AG10803 (cell line): ENCODE measurements around the gene OVCA2.

Source experiments
- DNase-seq: peaks from one replicate; pipeline ENCODE4 v3.0.0; 2010; ENCODE audit warnings: low read depth
- H3K4me3 ChIP-seq: 2 replicates; pipeline ENCODE4 v1.5.1; 2011; ENCODE audit warnings: mild to moderate bottlenecking, low read length, control low read depth
- TF ChIP-seq, protein P1 (sequence below): conservative IDR thresholded peaks from 2 replicates; pipeline ENCODE4 v1.5.1; 2011; ENCODE audit warnings: mild to moderate bottlenecking, low read length, control low read depth, inconsistent platforms

OVCA2 gene

DNA sequence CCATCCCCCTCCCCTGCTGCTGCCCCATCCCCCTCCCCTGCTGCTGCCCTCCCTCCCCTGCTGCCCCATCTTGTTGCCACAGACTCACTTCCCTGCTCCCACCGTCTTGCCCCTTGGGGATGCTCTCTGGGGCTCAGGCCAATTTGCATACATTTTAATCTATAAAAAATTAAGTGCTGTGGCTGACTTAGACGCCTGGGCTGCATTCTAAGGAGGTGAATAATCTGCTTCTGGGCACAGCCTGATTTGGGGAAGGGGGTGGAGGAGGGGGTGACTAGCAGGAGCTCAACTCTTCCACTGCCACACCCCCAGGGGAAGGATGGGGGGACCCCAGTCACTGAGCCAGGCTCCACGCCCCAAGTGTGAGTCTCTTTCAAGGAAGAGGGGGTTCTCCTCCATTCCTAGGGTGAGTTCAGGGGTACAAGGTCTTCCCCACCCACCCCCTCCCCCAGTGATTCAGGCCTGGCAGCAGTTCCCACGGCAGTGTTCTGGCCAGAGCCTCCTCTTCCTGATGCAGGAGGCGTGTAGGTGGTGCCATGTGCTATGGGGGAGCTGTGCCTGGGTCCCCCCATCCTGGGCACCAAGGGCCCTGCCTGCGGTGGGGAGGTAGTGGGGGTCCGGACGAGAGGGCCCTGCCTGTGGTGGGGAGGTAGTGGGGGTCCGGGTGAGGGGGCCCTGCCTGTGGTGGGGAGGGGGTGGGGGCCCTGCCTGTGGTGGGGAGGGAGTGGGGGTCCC is 6.8 kb upstream of the OVCA2 start:
- TF ChIP-seq, protein P1, sequence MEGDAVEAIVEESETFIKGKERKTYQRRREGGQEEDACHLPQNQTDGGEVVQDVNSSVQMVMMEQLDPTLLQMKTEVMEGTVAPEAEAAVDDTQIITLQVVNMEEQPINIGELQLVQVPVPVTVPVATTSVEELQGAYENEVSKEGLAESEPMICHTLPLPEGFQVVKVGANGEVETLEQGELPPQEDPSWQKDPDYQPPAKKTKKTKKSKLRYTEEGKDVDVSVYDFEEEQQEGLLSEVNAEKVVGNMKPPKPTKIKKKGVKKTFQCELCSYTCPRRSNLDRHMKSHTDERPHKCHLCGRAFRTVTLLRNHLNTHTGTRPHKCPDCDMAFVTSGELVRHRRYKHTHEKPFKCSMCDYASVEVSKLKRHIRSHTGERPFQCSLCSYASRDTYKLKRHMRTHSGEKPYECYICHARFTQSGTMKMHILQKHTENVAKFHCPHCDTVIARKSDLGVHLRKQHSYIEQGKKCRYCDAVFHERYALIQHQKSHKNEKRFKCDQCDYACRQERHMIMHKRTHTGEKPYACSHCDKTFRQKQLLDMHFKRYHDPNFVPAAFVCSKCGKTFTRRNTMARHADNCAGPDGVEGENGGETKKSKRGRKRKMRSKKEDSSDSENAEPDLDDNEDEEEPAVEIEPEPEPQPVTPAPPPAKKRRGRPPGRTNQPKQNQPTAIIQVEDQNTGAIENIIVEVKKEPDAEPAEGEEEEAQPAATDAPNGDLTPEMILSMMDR = no peak
- peak; percentile 93 for DNase-seq
- peak overlapping the region; percentile 20; the same call in 1 of the 2 replicates for H3K4me3 ChIP-seq

DNA sequence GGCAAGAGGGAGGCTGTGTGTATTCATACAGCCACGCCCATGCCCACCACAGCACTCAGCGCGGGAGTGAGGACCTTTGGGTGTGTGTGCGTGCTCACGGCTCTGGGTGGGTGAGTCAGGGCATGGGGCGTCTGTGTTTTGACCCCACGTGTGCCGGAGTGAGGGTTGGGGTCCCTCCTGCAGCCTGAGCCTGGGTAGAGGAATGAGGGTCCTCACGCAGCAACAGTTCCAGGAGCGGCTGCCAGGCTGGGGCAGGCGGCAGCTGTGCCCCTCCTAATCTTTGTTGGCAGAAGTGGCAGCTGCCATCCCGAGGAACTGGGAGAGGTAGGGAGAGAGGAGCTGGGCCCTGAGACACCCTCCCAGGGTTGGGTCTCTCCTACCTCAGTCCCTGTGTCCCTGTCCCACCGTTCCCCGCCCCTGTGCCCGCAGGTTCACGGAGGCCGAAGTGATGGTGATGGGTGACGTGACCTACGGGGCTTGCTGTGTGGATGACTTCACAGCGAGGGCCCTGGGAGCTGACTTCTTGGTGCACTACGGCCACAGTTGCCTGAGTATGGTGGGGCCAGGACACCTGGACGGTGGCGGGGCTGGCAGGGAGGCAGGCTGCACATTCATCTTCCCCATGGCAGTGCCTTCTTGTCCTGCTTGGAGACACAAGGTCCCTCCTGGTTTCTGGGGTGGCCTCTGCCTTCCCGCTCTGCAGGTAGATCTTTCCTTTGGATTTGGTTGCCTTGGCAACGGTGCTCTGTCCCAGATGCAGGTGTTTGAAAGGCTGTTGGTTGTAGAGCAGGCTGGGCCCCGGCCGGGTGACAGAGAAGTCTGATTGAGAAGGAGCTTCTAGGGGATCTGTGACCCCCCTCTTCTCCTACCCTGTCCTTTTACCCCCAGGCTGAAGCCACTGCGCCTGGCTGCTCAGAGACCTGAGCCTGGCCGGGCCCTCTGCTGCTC is 6.0 kb upstream of the OVCA2 start:
- TF ChIP-seq, protein P1 = no peak
- no peak overlapping the region for H3K4me3 ChIP-seq
- no peak for DNase-seq

DNA sequence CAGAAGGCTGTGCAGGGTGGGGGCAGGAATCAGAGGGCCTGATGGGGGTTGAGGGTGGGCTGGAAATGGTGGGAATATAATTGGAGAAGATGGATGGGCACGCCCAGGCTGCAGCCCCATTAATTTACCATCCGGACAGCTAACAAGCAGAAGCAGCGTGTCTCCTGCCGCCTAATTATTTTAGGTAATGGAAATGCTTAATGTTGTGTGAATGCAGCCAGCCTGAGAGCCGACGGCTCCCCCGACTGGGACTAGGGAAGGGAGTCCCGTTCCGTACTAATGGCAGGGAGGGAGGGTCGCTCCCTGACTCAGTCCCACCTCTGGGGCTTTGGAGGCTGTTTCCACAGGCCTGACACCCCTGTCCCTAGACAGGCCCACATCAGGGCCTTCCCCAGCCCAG is 4.7 kb upstream of the OVCA2 start:
- DNase-seq = no peak
- H3K4me3 ChIP-seq = no peak overlapping the region
- TF ChIP-seq, protein P1 = no peak

DNA sequence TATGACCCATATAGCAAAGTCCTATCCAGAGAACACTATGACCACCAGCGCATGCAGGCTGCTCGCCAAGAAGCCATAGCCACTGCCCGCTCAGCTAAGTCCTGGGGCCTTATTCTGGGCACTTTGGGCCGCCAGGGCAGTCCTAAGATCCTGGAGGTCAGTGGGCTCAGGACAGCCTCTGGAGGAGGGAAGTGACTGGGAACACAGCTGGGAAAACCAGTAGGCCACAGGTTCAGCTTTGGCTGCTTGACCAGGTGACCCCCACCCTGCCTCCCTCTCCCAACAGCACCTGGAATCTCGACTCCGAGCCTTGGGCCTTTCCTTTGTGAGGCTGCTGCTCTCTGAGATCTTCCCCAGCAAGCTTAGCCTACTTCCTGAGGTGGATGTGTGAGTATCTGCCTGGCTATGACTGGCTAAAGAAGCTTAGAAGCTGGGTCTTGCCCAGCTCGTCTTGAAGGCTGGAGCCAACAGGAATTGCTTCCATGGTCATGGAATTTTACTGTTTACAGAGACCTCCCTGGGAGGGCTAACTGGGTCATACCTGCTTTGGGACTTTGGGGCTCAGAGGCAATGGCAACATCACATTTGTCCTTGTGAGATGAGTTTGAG is 1.5 kb upstream of the OVCA2 start:
- TF ChIP-seq, protein P1 = no peak
- no peak overlapping the region for H3K4me3 ChIP-seq
- no peak for DNase-seq

DNA sequence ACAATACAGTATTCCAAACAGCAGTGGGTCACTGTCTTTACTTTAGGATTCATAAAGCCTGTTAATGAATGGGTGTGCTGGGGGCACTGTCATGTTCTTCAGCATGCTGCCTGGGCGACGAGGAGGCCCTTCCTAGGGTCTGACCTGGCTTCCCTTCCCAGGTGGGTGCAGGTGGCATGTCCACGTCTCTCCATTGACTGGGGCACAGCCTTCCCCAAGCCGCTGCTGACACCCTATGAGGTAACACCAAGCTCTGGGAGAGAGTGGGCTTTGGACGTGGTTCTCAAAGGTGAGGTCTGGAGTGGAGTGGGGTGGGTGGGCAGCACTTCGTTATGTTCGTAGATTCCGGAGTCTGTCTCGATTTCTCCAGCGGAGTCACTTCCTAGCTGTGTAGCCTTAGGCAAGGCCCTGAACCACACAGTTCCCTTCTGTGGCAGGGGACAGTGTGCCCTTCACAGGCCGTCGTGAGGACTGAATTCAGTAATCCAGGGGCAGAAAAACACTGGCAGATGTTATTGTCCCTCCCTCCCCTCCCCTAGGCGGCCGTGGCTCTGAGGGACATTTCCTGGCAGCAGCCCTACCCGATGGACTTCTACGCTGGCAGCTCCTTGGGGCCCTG is 771 bp upstream of the OVCA2 start:
- H3K4me3 ChIP-seq = peak overlapping the region; percentile 91
- TF ChIP-seq, protein P1 = no peak
- no peak for DNase-seq

DNA sequence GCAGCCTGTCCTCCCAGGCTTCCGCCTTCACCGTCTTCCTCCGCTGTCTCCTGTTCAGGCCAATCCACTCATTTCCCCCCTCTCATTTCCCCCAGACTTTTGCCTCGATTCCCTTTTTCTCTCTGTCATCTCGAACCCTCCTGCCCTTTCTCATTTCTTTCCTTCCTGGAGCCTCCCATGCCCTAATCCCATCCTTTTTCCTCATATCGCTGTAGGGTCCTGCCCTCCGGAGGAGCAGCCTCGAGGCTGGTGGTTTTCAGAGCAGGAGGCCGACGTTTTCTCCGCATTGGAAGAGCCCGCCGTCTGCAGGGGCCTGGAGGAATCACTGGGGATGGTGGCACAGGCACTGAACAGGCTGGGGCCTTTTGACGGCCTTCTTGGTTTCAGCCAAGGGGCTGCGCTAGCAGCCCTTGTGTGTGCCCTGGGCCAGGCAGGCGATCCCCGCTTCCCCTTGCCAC is 597 bp downstream of the OVCA2 start:
- TF ChIP-seq, protein P1 = peak; percentile 40
- DNase-seq = no peak
- H3K4me3 ChIP-seq = peak overlapping the region; percentile 91
